H9 (cell line): ENCODE data around the gene TTC39A. TPM values are rescaled to one million over a fixed set of nuclear protein-coding genes. Genes with fewer than 3 reads are reported as not detected.

Experiments used
- DNase-seq: peaks from one replicate; pipeline ENCODE4 v3.0.0-alpha.2; 2017
- H2AFZ ChIP-seq: one replicate; pipeline ENCODE4 v1.6.1; 2013; ENCODE audit warnings: mild to moderate bottlenecking, low read length, control low read depth, moderate library complexity
- H2AK5ac ChIP-seq: 2 replicates; pipeline ENCODE4 v1.6.1; 2013; ENCODE audit warnings: low read length, control low read depth, mixed read lengths; ENCODE audit not compliant: insufficient read length
- H2BK120ac ChIP-seq: one replicate; pipeline ENCODE4 v1.6.1; 2013; ENCODE audit warnings: low read depth, mild to moderate bottlenecking, low read length, control low read depth, inconsistent platforms; ENCODE audit not compliant: poor library complexity, severe bottlenecking
- H2BK12ac ChIP-seq: 2 replicates; pipeline ENCODE4 v1.6.1; 2013; ENCODE audit warnings: low read length, control low read depth, mixed read lengths, low read depth; ENCODE audit not compliant: insufficient read length
- H2BK15ac ChIP-seq: 2 replicates; pipeline ENCODE4 v1.6.1; 2013; ENCODE audit warnings: low read depth, low read length, control low read depth
- H2BK20ac ChIP-seq: one replicate; pipeline ENCODE4 v1.6.1; 2013; ENCODE audit warnings: low read depth, mild to moderate bottlenecking, low read length, control low read depth, inconsistent platforms; ENCODE audit not compliant: poor library complexity, severe bottlenecking
- H2BK5ac ChIP-seq: 2 replicates; pipeline ENCODE4 v1.6.1; 2013; ENCODE audit warnings: low read length, control low read depth, mixed read lengths; ENCODE audit not compliant: insufficient read length
- H3K14ac ChIP-seq: 2 replicates; pipeline ENCODE4 v1.6.1; 2013; ENCODE audit warnings: low read length, control low read depth; ENCODE audit not compliant: insufficient read depth
- H3K18ac ChIP-seq: 2 replicates; pipeline ENCODE4 v1.6.1; 2013; ENCODE audit warnings: low read depth, mild to moderate bottlenecking, mixed read lengths, low read length, control low read depth; ENCODE audit not compliant: insufficient read length
- H3K23ac ChIP-seq: 2 replicates; pipeline ENCODE4 v1.6.1; 2013; ENCODE audit warnings: low read length, control low read depth, mixed read lengths, low read depth; ENCODE audit not compliant: insufficient read length
- H3K23me2 ChIP-seq: 2 replicates; pipeline ENCODE4 v1.6.1; 2013; ENCODE audit warnings: low read depth, mild to moderate bottlenecking, mixed read lengths, low read length, control low read depth; ENCODE audit not compliant: insufficient read length, poor library complexity, severe bottlenecking
- H3K27ac ChIP-seq: 2 replicates; pipeline ENCODE4 v1.5.1; 2013; ENCODE audit warnings: low read length, control low read depth, mixed read lengths, low read depth; ENCODE audit not compliant: insufficient read length
- H3K27me3 ChIP-seq: 2 replicates; pipeline ENCODE4 v1.6.1; 2013; ENCODE audit warnings: low read length, control low read depth, inconsistent platforms; ENCODE audit not compliant: insufficient read depth
- H3K4ac ChIP-seq: 2 replicates; pipeline ENCODE4 v1.6.1; 2013; ENCODE audit warnings: low read depth, mild to moderate bottlenecking, control low read depth, inconsistent platforms, low read length, moderate library complexity
- H3K4me1 ChIP-seq: 2 replicates; pipeline ENCODE4 v1.6.1; 2013; ENCODE audit warnings: low read length, control low read depth, inconsistent platforms; ENCODE audit not compliant: insufficient read depth
- H3K4me2 ChIP-seq: 2 replicates; pipeline ENCODE4 v1.6.1; 2013; ENCODE audit warnings: low read length, control low read depth, mixed read lengths; ENCODE audit not compliant: insufficient read length, insufficient read depth
- H3K56ac ChIP-seq: 2 replicates; pipeline ENCODE4 v1.6.1; 2013; ENCODE audit warnings: low read depth, mild to moderate bottlenecking, mixed read lengths, low read length, control low read depth; ENCODE audit not compliant: insufficient read length
- H3K79me1 ChIP-seq: 2 replicates; pipeline ENCODE4 v1.6.1; 2013; ENCODE audit warnings: low read depth, mild to moderate bottlenecking, moderate library complexity, low read length, control low read depth, inconsistent platforms; ENCODE audit not compliant: insufficient read depth, poor library complexity, severe bottlenecking
- H3K79me2 ChIP-seq: 2 replicates; pipeline ENCODE4 v1.6.1; 2013; ENCODE audit warnings: low read length, control low read depth, inconsistent platforms; ENCODE audit not compliant: insufficient read depth
- H3K9ac ChIP-seq: 2 replicates; pipeline ENCODE4 v1.6.1; 2013; ENCODE audit warnings: low read length, control low read depth, mixed read lengths; ENCODE audit not compliant: insufficient read length; ENCODE audit errors: extremely low read depth
- H3K9me3 ChIP-seq: one replicate; pipeline ENCODE4 v1.6.1; 2013; ENCODE audit warnings: low read depth, low read length, inconsistent platforms; ENCODE audit not compliant: control insufficient read depth
- H3T11ph ChIP-seq: one replicate; pipeline ENCODE4 v1.6.1; 2013; ENCODE audit warnings: mild to moderate bottlenecking, low read length, control low read depth, inconsistent platforms
- H4K20me1 ChIP-seq: one replicate; pipeline ENCODE4 v1.6.1; 2013; ENCODE audit not compliant: control insufficient read depth, insufficient read length, insufficient read depth
- H4K5ac ChIP-seq: 2 replicates; pipeline ENCODE4 v1.6.1; 2013; ENCODE audit warnings: low read depth, mild to moderate bottlenecking, mixed read lengths, low read length, control low read depth; ENCODE audit not compliant: insufficient read length
- H4K8ac ChIP-seq: replicated peaks from 2 replicates; pipeline ENCODE4 v1.6.1; 2013; ENCODE audit warnings: low read length, control low read depth, mixed read lengths, low read depth; ENCODE audit not compliant: insufficient read length
- H4K91ac ChIP-seq: 2 replicates; pipeline ENCODE4 v1.6.1; 2013; ENCODE audit warnings: low read depth, mild to moderate bottlenecking, moderate library complexity, mixed read lengths, low read length, control low read depth; ENCODE audit not compliant: insufficient read length
- H3K27ac Mint-ChIP-seq, 3 experiments: 2 replicates in 2 of 3; 3 replicates in 1 of 3; pipeline ENCODE4 v1.8.0; 2020 to 2021; ENCODE audit warnings: mixed read lengths in 3 of 3, mild to moderate bottlenecking in 1 of 3, moderate library complexity in 1 of 3
- H3K27me3 Mint-ChIP-seq: 2 replicates; pipeline ENCODE4 v1.8.0; 2021; ENCODE audit warnings: low read depth, mild to moderate bottlenecking, moderate library complexity, mixed read lengths
- H3K36me3 Mint-ChIP-seq, 3 experiments: 2 replicates in 2 of 3; 3 replicates in 1 of 3; pipeline ENCODE4 v1.8.0; 2020 to 2021; ENCODE audit warnings: low read depth in 3 of 3, mixed read lengths in 3 of 3; ENCODE audit not compliant: insufficient read depth in 1 of 3
- H3K4me1 Mint-ChIP-seq, 2 experiments: 2 replicates each; pipeline ENCODE4 v1.8.0; 2020; ENCODE audit warnings: mixed read lengths in 2 of 2
- H3K4me3 Mint-ChIP-seq, 2 experiments: 2 replicates in 1 of 2; 3 replicates in 1 of 2; pipeline ENCODE4 v1.8.0; 2020 to 2021; ENCODE audit warnings: mild to moderate bottlenecking in 2 of 2, mixed read lengths in 2 of 2, moderate library complexity in 1 of 2
- H3K9me3 Mint-ChIP-seq, 2 experiments: 2 replicates in 1 of 2; 3 replicates in 1 of 2; pipeline ENCODE4 v1.8.0; 2020; ENCODE audit warnings: mild to moderate bottlenecking in 2 of 2, mixed read lengths in 2 of 2, moderate library complexity in 1 of 2
- CTCF ChIP-seq: fragments of 200-600 bp; sonication (generic); conservative IDR thresholded peaks from 3 replicates; pipeline ENCODE4 v1.8.0; 2021; ENCODE audit warnings: antibody characterized with exemption, mild to moderate bottlenecking
- total RNA-seq: library from RNA; stranded (reverse); gene quantifications from 2 replicates; pipeline ENCODE4 v1.2.1, GENCODE V29; 2021

The TTC39A gene
- total RNA-seq, 1 experiment from 2014 or later, result 7.7 TPM

GRCh38 chr1:51323778-51324177 is 6.6 kb downstream of the TTC39A start:
- Histone ChIP-seq H3K18ac (no peak overlapping the region), H3K27me3 (no peaks in the 10 kb centered on the region), H3K4me1 (no peaks in the 10 kb centered on the region), H3K23ac (no peak overlapping the region), H3K27ac (no peak overlapping the region), H3K79me1 (no peaks in the 10 kb centered on the region), H2BK5ac (no peak overlapping the region), H3K56ac (no peak overlapping the region), H2BK120ac (no peak overlapping the region), H3K9me3 (no peaks in the 10 kb centered on the region), H3K4me2 (no peak overlapping the region), H3T11ph (no peak overlapping the region), H2BK12ac (no peak overlapping the region), H4K5ac (no peak overlapping the region), H2BK20ac (no peak overlapping the region), H4K91ac (no peak overlapping the region), H4K8ac (no peak overlapping the region), H2AFZ (no peak overlapping the region), H3K79me2 (no peaks in the 10 kb centered on the region), H3K14ac (no peak overlapping the region), H2AK5ac (no peak overlapping the region), H2BK15ac (no peak overlapping the region; the same call in 1 of the 2 replicates), H3K4ac (no peak overlapping the region), H3K23me2 (no peaks in the 10 kb centered on the region), H4K20me1 (no peaks in the 10 kb centered on the region), H3K9ac (no peak overlapping the region)
- H3K4me1 Mint-ChIP-seq, result peaks cover 13 to 27% of the 10 kb centered on the region in 2 experiments
- no peak for DNase-seq
- H3K36me3 Mint-ChIP-seq, result no peaks in the 10 kb centered on the region
- H3K4me3 Mint-ChIP-seq, result no peak overlapping the region
- H3K27me3 Mint-ChIP-seq, result peaks cover 6% of the 10 kb centered on the region; the same call in 1 of the 2 replicates
- H3K27ac Mint-ChIP-seq, result no peak overlapping the region
- no peak for TF ChIP-seq CTCF
- no peaks in the 10 kb centered on the region for H3K9me3 Mint-ChIP-seq
